Stimulated activated naive CD8-positive, alpha-beta T cell treated with anti-CD3 and anti-CD28 coated beads, Interleukin-15, Interleukin-2, amounts not matched to agents 100 ng/mL and 50 ng/mL, for 24 hours (primary cell): ENCODE measurements around the gene GRK2.
"Not testable (repeated sequence)": the region's sequence is repeated elsewhere in the genome, so short reads cannot be mapped to it uniquely, and the experiment has no call there.

Experiments used
- H3K27ac Mint-ChIP-seq: one replicate; pipeline ENCODE4 v1.8.0; 2021; ENCODE audit warnings: mild to moderate bottlenecking, mixed read lengths
- H3K27me3 Mint-ChIP-seq: one replicate; pipeline ENCODE4 v1.8.0; 2021; ENCODE audit warnings: mixed read lengths
- H3K36me3 Mint-ChIP-seq: one replicate; pipeline ENCODE4 v1.8.0; 2021; ENCODE audit warnings: low read depth, mixed read lengths
- H3K4me1 Mint-ChIP-seq: one replicate; pipeline ENCODE4 v1.8.0; 2021; ENCODE audit warnings: low read depth, mixed read lengths
- H3K4me3 Mint-ChIP-seq: one replicate; pipeline ENCODE4 v1.8.0; 2021; ENCODE audit warnings: mild to moderate bottlenecking, mixed read lengths
- H3K9me3 Mint-ChIP-seq: one replicate; pipeline ENCODE4 v1.8.0; 2021; ENCODE audit warnings: mixed read lengths

GRK2 gene

GRCh38 chr11:67266449-67267187 is at the start of gene GRK2:
Gene GRK2, plus strand, starts transcription at chr11:67266473. Its CDS starts 227 bp downstream, at chr11:67266700.
- no peaks in the 10 kb centered on the region for H3K9me3 Mint-ChIP-seq
- H3K4me1 Mint-ChIP-seq = peaks cover 83% of the 10 kb centered on the region
- peaks cover 38% of the 10 kb centered on the region for H3K36me3 Mint-ChIP-seq
- H3K27ac Mint-ChIP-seq = peak within 1 kb of the TSS; percentile 99
- peak within 1 kb of the TSS; percentile 98 for H3K4me3 Mint-ChIP-seq
- H3K27me3 Mint-ChIP-seq = no peaks in the 10 kb centered on the region

GRCh38 chr11:67227726-67228125 is 38.5 kb upstream of the GRK2 start:
- peaks cover 44% of the 10 kb centered on the region for H3K36me3 Mint-ChIP-seq

GRCh38 chr11:67230406-67230805 is 35.9 kb upstream of the GRK2 start:
- Mint-ChIP-seq H3K9me3 (no peaks in the 10 kb centered on the region), H3K27me3 (no peaks in the 10 kb centered on the region), H3K4me3 (no peak overlapping the region), H3K27ac (no peak overlapping the region), H3K36me3 (peaks cover 39% of the 10 kb centered on the region), H3K4me1 (peaks cover 19% of the 10 kb centered on the region)

More at GRCh38 chr11:67227726-67228125, 38.5 kb upstream of the GRK2 start:
- H3K4me1 Mint-ChIP-seq = peaks cover 7% of the 10 kb centered on the region
- no peak overlapping the region for H3K27ac Mint-ChIP-seq
- no peaks in the 10 kb centered on the region for H3K9me3 Mint-ChIP-seq
- no peaks in the 10 kb centered on the region for H3K27me3 Mint-ChIP-seq
- no peak overlapping the region for H3K4me3 Mint-ChIP-seq

- H3K27me3 Mint-ChIP-seq = no peaks in the 10 kb centered on the region
- no peak overlapping the region for H3K27ac Mint-ChIP-seq
- no peak overlapping the region for H3K4me3 Mint-ChIP-seq
- H3K4me1 Mint-ChIP-seq = peaks cover 19% of the 10 kb centered on the region
- H3K36me3 Mint-ChIP-seq = peaks cover 39% of the 10 kb centered on the region
- no peaks in the 10 kb centered on the region for H3K9me3 Mint-ChIP-seq
Observed at GRCh38 chr11:67230886-67231285, 35.4 kb upstream of the GRK2 start.

GRCh38 chr11:67233584-67234190 is 32.6 kb upstream of the GRK2 start:
- no peak overlapping the region for H3K4me3 Mint-ChIP-seq
- no peaks in the 10 kb centered on the region for H3K27me3 Mint-ChIP-seq
- H3K4me1 Mint-ChIP-seq = peaks cover 24% of the 10 kb centered on the region
- H3K9me3 Mint-ChIP-seq = no peaks in the 10 kb centered on the region
- no peak overlapping the region for H3K27ac Mint-ChIP-seq
- H3K36me3 Mint-ChIP-seq = peaks cover 22% of the 10 kb centered on the region

- H3K4me1 Mint-ChIP-seq = peaks cover 33% of the 10 kb centered on the region
- H3K36me3 Mint-ChIP-seq = peaks cover 16% of the 10 kb centered on the region
- not testable (repeated sequence) for H3K9me3 Mint-ChIP-seq, H3K4me3 Mint-ChIP-seq, H3K27me3 Mint-ChIP-seq
- peak overlapping the region; percentile 27 for H3K27ac Mint-ChIP-seq
Observed at GRCh38 chr11:67234571-67234970, 31.7 kb upstream of the GRK2 start.

- no peaks in the 10 kb centered on the region for H3K9me3 Mint-ChIP-seq
- H3K4me1 Mint-ChIP-seq = peaks cover 42% of the 10 kb centered on the region
- no peak overlapping the region for H3K27ac Mint-ChIP-seq
- no peak overlapping the region for H3K4me3 Mint-ChIP-seq
- no peaks in the 10 kb centered on the region for H3K27me3 Mint-ChIP-seq
- H3K36me3 Mint-ChIP-seq = peaks cover 27% of the 10 kb centered on the region
Observed at GRCh38 chr11:67237574-67237973, 28.7 kb upstream of the GRK2 start.

GRCh38 chr11:67238894-67239782 is 27.1 kb upstream of the GRK2 start:
- peaks cover 50% of the 10 kb centered on the region for H3K4me1 Mint-ChIP-seq
- peaks cover 42% of the 10 kb centered on the region for H3K36me3 Mint-ChIP-seq
- no peaks in the 10 kb centered on the region for H3K9me3 Mint-ChIP-seq
- no peaks in the 10 kb centered on the region for H3K27me3 Mint-ChIP-seq
- peak overlapping the region; percentile 50 for H3K27ac Mint-ChIP-seq
- H3K4me3 Mint-ChIP-seq = peak overlapping the region; percentile 99

GRCh38 chr11:67239783-67240575 is 26.3 kb upstream of the GRK2 start:
- Mint-ChIP-seq H3K27me3 (no peaks in the 10 kb centered on the region), H3K36me3 (peaks cover 45% of the 10 kb centered on the region), H3K4me1 (peaks cover 50% of the 10 kb centered on the region), H3K4me3 (peak overlapping the region; percentile 99), H3K27ac (peak overlapping the region; percentile 100), H3K9me3 (no peaks in the 10 kb centered on the region)

GRCh38 chr11:67240576-67241389 is 25.5 kb upstream of the GRK2 start:
- peaks cover 53% of the 10 kb centered on the region for H3K4me1 Mint-ChIP-seq

GRCh38 chr11:67242548-67242947 is 23.7 kb upstream of the GRK2 start:
- Mint-ChIP-seq H3K36me3 (peaks cover 63% of the 10 kb centered on the region), H3K27me3 (no peaks in the 10 kb centered on the region), H3K4me1 (peaks cover 53% of the 10 kb centered on the region), H3K9me3 (no peaks in the 10 kb centered on the region), H3K4me3 (peak overlapping the region; percentile 99), H3K27ac (peak overlapping the region; percentile 61)

More at GRCh38 chr11:67240576-67241389, 25.5 kb upstream of the GRK2 start:
- H3K4me3 Mint-ChIP-seq = peak overlapping the region; percentile 99
- no peaks in the 10 kb centered on the region for H3K9me3 Mint-ChIP-seq
- peak overlapping the region; percentile 100 for H3K27ac Mint-ChIP-seq
- no peaks in the 10 kb centered on the region for H3K27me3 Mint-ChIP-seq
- H3K36me3 Mint-ChIP-seq = peaks cover 53% of the 10 kb centered on the region

GRCh38 chr11:67243051-67243450 is 23.2 kb upstream of the GRK2 start:
- H3K27ac Mint-ChIP-seq = peak overlapping the region; percentile 61
- no peaks in the 10 kb centered on the region for H3K9me3 Mint-ChIP-seq
- H3K4me1 Mint-ChIP-seq = peaks cover 53% of the 10 kb centered on the region
- peaks cover 68% of the 10 kb centered on the region for H3K36me3 Mint-ChIP-seq
- no peaks in the 10 kb centered on the region for H3K27me3 Mint-ChIP-seq
- H3K4me3 Mint-ChIP-seq = peak overlapping the region; percentile 99

- H3K4me1 Mint-ChIP-seq = peaks cover 45% of the 10 kb centered on the region
Observed at GRCh38 chr11:67245046-67245445, 21.2 kb upstream of the GRK2 start.

More at GRCh38 chr11:67245046-67245445, 21.2 kb upstream of the GRK2 start:
- peak overlapping the region; percentile 79 for H3K27ac Mint-ChIP-seq
- H3K36me3 Mint-ChIP-seq = peaks cover 87% of the 10 kb centered on the region
- H3K9me3 Mint-ChIP-seq = no peaks in the 10 kb centered on the region
- H3K27me3 Mint-ChIP-seq = no peaks in the 10 kb centered on the region
- no peak overlapping the region for H3K4me3 Mint-ChIP-seq
